Fibroblast of villous mesenchyme (primary cell): ENCODE results near the gene LNPEP. TPM values are rescaled to one million over a fixed set of nuclear protein-coding genes. Genes with fewer than 3 reads are reported as not detected.

Source experiments
- DNase-seq: peaks from one replicate; pipeline ENCODE4 v3.0.0-alpha.2; 2010; ENCODE audit warnings: low read depth
- H3K4me3 ChIP-seq: 2 replicates; pipeline ENCODE4 v1.5.1; 2011; ENCODE audit warnings: low read depth, mild to moderate bottlenecking, low read length
- total RNA-seq: library from RNA; depleted of rRNA; stranded (reverse); fragments of >200 nt; gene quantifications from 2 replicates; pipeline ENCODE4 v1.2.3, GENCODE V29; 2012
- TF ChIP-seq, protein P1 (sequence below): IDR thresholded peaks from 2 replicates; pipeline ENCODE4 v1.5.1; 2012; ENCODE audit warnings: low read depth, mild to moderate bottlenecking, low read length; ENCODE audit not compliant: insufficient read depth

Gene LNPEP
- total RNA-seq, 1 donor, result 42.7 TPM

DNA sequence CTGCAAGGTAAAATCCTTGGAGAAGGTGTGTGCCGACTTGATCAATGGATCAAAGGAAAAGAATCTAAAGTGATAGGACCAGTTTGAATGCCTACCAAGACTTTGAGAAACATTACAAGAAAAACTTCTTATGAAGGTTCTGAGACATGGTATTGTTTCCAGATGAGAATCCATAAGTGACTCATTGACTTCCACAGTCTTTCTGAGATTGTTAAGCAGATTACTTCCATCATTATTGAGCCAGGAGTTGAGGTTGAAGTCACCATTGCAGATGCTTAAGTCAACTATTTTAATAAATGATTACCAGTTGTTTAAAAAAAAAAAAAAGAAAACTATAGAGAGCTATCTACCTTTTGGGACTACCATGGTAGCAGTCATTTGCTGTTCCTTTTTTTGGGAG, 7.0 kb downstream of the LNPEP start:
- no peak overlapping the region for H3K4me3 ChIP-seq
- TF ChIP-seq, protein P1, sequence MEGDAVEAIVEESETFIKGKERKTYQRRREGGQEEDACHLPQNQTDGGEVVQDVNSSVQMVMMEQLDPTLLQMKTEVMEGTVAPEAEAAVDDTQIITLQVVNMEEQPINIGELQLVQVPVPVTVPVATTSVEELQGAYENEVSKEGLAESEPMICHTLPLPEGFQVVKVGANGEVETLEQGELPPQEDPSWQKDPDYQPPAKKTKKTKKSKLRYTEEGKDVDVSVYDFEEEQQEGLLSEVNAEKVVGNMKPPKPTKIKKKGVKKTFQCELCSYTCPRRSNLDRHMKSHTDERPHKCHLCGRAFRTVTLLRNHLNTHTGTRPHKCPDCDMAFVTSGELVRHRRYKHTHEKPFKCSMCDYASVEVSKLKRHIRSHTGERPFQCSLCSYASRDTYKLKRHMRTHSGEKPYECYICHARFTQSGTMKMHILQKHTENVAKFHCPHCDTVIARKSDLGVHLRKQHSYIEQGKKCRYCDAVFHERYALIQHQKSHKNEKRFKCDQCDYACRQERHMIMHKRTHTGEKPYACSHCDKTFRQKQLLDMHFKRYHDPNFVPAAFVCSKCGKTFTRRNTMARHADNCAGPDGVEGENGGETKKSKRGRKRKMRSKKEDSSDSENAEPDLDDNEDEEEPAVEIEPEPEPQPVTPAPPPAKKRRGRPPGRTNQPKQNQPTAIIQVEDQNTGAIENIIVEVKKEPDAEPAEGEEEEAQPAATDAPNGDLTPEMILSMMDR, result no peak
- DNase-seq, result no peak

DNA sequence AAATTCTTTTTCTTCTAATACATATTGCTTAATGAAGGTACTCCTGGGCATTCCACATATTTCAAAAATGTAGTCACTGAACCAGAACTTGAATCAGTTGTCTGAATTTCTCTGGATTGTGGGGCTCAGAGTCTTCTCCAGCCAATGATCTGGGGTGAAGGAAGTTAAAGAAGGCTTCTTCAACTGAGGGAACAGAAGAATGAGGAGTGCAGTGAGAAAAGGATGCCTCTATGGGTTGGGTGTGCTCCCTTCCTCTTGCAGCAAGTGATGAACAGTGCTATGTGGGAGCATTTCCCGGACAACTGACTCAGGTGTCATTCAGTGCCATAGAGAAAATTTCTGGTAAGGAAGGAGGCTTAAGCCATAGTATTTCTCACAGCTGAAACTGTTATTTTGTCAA, 7.9 kb downstream of the LNPEP start:
- DNase-seq, result no peak

DNA sequence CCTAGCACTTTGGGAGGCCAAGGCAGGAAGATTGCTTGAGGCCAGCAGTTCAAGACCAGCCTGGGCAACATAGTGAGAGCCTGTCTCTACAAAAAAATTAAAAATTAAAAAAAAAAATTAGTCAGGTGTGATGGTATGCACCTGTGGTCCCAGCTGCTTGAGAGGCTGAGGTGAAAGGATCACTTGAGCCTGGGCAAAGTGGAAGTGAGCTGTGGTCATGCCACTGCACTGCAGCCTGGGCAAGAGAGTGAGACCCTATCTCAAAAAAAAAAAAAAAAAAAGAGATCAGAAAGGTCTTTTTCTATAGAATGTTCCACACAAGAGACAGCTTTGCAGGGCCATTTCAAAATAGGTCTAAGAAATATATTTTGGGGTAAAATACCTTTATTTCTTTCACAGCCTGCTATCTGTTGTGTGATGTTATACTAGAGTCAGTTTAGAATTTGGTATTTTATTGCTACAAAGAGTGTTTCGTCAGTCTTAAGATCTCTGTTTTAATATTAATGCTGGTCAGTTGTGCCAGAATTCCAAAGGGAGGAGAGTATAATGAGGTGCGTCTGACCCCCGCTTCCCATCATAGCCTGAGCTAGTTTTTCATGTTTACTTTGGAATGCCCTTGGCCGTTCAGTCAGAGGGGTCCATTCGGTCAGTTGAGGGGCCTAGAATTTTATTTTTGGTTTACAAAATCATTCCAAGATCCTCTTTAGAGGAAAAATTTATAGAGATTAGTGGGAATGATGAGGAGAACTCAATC, 9.4 kb downstream of the LNPEP start:
- TF ChIP-seq, protein P1, result no peak
- no peak for DNase-seq
- no peak overlapping the region for H3K4me3 ChIP-seq

More for the DNA sequence above, 7.9 kb downstream of the LNPEP start:
- TF ChIP-seq, protein P1, result no peak
- no peak overlapping the region for H3K4me3 ChIP-seq

DNA sequence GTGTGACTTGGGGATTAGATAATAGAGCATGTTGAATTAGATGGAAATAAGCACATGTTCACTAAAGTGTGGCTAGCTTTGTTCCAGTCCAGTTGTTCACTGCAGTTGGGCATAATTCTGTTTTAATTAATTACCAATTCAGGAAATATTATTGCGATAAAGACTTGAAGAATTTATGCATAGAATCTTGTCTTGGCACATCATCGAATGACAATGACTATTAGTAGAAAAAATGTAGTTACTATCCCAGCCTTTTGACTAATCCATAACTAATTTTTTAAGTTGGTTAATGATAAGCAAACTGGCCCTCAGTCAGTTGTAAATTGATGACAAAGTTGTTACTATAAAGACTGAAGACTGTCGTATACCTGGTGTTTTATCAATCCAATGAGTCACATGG, 10.5 kb downstream of the LNPEP start:
- H3K4me3 ChIP-seq, result no peak overlapping the region
- DNase-seq, result no peak
- TF ChIP-seq, protein P1, result no peak

DNA sequence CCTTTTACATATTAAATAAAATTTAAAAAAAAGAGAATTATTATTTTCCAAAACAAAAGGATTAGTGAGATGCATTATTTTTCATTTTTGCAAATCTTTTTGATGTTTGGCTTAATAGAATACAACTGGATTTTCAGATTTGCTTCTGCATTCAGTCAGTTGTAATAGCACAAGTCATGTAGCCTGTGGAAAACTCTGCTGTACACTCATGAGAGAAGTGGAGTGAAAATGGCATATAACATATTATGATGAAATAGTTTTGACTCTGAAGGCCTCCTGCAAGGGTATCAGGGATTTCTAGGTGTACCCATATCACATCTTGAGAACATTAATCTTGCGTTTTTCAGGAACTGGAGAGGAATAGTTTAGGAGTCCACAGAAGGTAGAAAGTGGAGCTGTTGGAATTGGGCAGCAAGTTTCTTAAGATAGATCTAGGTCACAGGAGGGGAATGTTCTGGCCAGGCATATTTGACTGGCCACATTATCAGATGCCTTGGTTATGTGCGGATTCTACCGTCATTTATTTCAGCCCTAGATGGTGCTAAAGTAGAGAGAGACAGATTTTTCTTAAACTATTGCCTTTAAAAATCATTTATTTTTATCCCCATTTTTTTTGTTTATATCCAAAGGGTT, 16.4 kb downstream of the LNPEP start:
- no peak overlapping the region for H3K4me3 ChIP-seq
- DNase-seq, result no peak
- TF ChIP-seq, protein P1, result no peak

DNA sequence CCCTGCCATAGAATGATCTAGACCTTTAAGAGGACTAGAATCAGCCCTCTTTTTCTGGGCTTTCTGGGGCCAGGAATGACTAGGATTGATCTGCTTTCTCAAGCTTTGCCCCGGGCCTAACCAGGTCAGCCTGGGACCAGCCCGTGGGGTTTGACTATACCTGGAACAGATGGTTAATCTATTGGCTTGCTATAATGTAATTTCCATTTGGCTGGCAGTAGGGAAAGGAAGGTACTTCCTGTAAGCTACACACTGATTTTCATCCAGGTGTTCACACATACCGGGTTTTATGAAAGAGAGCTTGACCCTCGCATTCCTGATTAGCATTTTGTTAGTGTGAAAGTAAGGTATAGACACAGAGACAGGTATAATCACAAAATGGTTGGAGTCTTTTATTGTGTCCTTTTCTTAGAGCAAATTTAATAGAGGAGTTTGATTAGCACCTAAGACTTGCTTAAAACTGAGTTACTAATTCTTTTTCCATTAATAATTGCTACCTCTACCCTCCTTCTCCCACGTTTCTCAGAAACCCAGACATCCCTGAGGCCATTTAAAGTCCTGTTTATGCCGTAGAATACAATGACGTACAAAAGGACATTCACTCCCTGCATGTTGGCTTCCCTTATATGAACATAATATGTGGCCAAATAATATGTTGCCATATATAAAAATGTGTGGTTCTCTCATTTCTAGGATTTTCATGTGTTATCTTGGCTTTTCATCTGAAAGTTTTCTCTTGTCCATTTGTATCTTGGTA, 17.3 kb downstream of the LNPEP start:
- no peak for DNase-seq
- TF ChIP-seq, protein P1, result no peak
- no peak overlapping the region for H3K4me3 ChIP-seq
